ENCODE results near the gene FHIT.
"Not testable (repeated sequence)": the region's sequence is repeated elsewhere in the genome, so short reads cannot be mapped to it uniquely, and the experiment has no call there.

Gene FHIT

DNA sequence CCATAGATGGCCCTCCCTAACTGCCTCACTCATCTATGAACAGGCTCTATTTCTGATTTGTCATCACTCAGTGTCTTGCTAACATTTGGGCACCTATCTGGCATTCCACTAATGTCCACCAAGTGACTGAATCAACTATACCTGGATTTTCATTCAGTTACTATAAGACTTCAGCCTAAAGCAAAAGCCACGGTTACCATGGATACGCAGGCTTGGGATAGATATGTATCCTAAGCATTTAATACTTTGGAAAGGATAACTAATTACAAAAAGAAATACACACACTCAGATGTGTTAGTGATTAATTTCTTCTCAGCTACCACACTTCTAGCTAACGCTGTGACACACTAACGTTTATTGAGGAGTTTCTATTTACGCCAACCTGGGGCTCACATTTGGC, 1301.9 kb downstream of the FHIT start:
- no peak for DNase-seq

GRCh38 chr3:59946401-59946800, 1304.9 kb downstream of the FHIT start:
- no peak for DNase-seq

GRCh38 chr3:59940718-59941117, 1310.5 kb downstream of the FHIT start:
- DNase-seq = peak in 1 of 3 donors; percentile 23

- DNase-seq = no peak
Measured at GRCh38 chr3:59939826-59940426, 1311.3 kb downstream of the FHIT start.

DNA sequence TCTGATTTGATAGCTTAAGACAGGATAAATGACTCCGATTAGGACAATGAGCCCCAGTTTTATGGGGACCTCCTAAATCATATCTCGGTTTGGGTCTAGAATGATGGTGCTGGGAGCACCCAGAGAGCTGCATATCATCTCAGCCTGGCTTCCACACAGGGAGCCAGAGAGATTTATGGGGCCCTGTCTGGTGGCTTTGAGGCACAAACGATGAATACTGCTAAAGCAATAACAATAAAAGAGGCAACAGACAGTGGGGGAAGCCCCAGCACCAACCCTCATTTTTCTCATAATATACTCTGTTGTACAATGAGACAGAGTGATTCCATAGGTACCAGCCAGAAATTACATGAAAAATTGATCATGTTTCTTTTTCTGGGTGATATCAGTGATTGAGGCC, 1312.4 kb downstream of the FHIT start:
- DNase-seq = no peak

DNA sequence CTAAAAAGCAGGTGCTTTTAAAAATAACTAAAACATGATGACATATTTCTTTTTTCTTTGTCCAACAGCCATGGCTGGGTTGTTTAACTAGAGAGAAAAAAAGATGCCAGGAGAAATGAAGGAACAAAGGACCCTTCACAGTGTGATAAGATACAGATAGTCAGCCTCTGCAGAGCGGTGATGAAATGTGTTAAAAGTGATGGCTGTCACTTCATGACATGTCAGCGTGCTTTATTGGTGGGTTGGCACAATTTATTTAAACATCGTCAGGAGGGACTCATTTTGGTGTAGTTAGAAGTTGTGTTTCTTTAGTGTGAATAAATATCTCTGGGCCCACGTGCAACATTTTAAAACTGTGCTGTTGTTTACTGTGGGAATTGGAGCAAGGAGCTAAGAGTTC, 1314.1 kb downstream of the FHIT start:
- no peak for DNase-seq

DNA sequence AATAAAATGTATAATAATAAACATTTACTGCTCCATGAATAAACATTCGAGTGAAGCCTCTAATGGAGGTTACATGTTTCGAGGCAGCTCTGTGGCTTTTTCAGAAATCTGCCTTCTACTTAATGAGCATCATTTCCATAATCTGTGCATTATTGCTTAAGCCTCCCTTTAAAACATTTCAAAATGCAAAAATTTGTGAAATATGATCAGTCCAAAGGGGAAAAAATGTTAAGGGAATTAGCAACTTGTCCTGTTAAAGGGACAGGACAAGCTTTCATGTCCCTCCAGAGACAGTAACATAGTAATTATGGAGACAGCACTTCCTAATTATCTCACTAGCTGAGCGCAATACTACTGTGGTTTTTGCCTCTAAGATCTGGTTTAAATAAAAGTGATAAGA, 1314.8 kb downstream of the FHIT start:
- no peak for DNase-seq

DNA sequence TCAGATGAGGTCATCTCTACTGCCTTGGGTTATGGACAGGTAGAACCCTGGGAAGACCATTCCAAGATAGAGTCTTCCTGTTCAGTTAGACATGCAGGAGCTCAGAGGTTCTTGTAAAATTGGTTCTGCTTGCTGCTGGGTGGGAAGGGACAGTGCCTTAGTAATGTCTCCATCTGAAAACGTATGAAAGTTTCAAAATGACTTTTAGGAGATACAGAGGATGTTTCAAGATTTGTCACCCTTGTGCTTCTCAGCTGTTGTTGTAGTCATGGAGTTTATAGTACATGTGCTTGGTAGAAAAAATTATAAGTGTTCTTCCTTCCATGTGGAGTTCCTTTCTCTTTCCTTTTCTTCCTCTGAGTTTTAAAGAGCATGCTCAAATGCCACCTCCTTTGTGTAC, 1316.2 kb downstream of the FHIT start:
- DNase-seq = no peak

DNA sequence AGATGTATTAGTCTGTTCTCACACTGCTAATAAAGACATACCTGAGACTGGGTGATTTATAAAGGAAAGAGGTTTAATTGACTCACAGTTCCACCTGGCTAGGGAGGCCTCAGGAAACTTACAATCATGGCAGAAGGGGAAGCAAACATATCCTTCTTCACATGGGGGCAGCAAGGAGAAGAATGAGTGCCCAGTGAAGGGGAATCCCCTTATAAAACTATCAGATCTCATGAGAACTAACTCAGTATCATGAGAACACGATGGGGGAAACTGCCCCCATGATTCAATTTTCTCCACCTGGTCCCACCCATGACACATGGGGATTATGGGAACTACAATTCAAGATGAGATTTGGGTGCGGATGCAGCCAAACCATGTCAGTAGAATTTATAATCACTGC, 1316.7 kb downstream of the FHIT start:
- DNase-seq = not testable (repeated sequence)

GRCh38 chr3:59930170-59930569, 1321.1 kb downstream of the FHIT start:
- no peak for DNase-seq

DNA sequence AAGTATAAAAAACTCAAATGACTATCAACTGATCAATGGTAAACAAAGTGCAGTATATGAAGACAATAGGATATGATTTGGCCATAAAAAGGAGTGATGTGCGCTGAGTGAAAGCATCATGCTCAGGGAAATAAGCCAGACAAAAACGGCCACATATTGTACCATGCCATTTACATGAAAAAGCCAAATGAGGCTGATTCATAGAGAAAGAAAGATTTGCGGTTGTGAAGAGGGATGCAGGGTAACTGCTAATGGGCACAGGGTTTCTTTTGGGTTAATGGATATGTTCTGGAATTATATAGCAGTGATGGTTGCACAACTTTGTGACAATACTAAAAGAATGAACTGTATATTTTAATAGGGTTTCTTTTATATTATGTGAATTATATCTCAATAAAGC, 1324.2 kb downstream of the FHIT start:
- no peak for DNase-seq

DNA sequence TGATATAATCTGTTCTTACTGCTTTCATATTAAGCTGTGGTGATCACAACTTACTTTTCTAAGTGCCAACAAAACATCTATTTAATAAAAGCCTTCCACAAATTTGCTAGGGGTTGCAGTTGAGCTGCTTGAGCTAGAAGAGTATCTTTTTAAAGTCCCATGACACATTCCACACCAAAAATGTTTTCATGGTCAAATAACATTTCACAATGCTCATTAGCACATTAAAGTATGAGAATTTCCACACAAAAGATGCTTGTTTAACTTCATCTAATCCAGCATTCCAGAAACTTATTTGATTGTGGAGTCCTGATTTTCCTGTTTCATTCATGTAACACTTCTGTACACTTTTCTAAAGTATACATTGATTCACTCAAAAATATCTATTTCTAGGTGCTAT, 1325.3 kb downstream of the FHIT start:
- no peak for DNase-seq

GRCh38 chr3:59922192-59922591, 1329.1 kb downstream of the FHIT start:
- DNase-seq = no peak

- no peak for DNase-seq
Measured at GRCh38 chr3:59920822-59921221, 1330.4 kb downstream of the FHIT start.

- DNase-seq = no peak
Measured at GRCh38 chr3:59919586-59919985, 1331.7 kb downstream of the FHIT start.

- no peak for DNase-seq
Measured at GRCh38 chr3:59914251-59914650, 1337.0 kb downstream of the FHIT start.

GRCh38 chr3:59913645-59914044, 1337.6 kb downstream of the FHIT start:
- DNase-seq = no peak

- no peak for DNase-seq
Measured at GRCh38 chr3:59908701-59909100, 1342.6 kb downstream of the FHIT start.

DNA sequence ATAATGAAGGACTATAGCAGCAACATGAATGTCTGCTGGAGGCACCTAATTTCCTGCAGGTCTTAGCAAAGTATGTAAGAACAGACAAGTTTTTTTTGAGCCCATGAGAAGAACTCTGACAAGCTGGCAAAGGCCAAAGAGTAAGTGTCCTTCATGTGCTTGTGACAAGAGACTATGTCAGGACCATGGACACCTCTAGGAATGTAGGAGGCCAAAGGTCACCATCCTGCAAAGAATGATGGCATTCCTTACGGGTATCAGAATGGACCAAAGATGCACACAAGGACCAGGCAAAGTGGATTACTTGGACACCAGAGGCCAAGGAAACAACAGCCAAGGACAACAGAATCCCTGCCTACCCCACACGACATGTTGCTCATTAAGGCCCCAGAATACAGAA, 1343.0 kb downstream of the FHIT start:
- no peak for DNase-seq

- peak; percentile 50 to 63 (median 58) for DNase-seq
Measured at GRCh38 chr3:59904296-59904695, 1347.0 kb downstream of the FHIT start.

DNA sequence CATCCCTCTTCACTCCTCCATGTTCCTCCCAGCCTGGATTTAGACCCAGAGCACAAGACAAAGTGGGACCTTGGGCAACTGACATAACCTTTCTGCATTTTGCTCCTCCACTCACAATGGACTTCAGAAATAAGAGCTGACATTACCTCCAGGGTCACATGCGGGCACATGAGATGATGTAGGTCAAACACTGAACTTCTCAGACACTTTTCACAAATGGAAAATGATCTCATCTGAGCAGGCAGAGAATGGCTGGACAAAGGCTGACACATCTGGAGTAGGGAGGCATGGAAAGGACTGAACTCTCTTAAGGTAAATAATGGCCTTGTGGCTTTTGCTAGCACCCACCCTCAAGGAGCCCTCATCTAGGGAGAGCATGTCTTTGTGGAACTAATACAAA, 1352.2 kb downstream of the FHIT start:
- peak in 1 of 3 donors; percentile 21 for DNase-seq

DNA sequence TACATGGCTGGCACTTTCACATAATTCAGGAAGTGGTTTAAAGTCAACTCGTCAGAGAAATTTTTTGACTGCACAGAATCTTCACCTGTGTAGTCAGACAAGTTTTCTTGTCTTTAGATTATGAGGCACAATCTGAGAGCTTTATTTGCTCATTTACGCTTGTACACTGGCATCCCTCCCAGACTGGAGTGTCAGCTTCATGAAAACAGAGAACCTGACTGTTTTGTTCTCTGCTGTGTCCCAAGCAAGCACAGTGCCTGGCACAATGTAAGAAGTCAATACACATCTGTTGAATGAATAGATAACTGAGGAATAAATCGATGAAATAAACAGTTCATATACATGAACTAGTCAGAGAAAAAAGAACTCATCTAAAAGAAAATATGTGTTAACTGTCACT, 1355.3 kb downstream of the FHIT start:
- no peak for DNase-seq

DNA sequence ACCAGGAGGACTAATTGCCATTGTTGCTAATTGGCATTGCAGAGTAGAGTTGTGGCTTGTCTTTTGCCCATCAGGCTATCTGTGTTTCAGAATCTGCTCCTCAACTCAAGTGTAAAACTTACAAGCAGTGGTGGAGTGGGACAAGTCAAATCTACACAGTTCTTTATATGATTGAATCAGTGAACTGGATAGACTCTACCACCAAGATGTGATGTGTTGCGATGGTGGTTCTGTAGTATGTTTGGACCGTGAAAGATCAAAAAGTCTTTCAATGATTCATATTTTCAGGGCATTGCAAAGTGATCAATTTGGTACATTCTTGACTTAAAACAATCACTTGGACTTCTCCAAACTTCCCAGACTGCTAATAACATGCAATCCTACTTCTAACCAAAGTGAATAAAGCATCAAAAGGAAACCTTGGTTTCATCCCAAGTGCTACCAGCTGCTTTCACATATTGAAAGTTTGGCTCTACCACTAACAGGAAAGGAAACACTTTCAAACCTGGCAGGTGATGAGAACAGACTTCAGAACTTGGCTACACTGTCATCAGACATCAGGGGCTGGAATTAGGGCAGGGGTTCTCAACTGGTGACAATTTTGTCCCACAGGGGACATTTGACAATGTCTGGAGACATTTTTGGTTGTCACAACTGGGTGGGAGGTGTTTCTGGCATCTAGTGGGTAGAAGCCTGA, 1356.7 kb downstream of the FHIT start:
- DNase-seq = no peak

DNA sequence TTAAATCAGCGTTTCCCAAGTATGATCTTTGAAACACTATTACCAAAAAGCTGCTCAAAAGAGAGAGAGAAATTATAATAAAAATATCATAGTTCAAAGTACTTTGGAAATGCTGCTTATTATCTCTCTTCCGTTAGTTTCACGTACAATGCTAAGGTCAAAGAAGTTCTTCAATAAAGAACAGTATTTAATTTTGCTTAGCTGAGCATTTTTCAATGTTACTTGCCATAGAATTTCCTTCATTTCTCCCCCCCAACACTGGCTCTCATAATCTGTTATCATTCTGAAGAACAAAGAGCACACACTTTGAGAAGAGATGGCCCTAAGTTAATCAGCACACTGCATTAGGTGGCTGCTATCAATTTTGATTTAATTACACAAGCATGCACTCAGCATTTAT, 1360.6 kb downstream of the FHIT start:
- DNase-seq = no peak

- no peak for DNase-seq
Measured at GRCh38 chr3:59886790-59887189, 1364.5 kb downstream of the FHIT start.
